Left lung (tissue), 10 donors: ENCODE measurements around the gene LRRC49. TPM values are rescaled to one million over a fixed set of nuclear protein-coding genes. Genes with fewer than 3 reads are reported as not detected.

Experiments used
- ATAC-seq: fragments of 200-7000 bp; cut with Tn5 transposase; one replicate; pipeline ENCODE4 v1.9.1; 2020; ENCODE audit warnings: moderate library complexity
- DNase-seq, 4 donors: peaks; one replicate each; pipeline ENCODE4 v3.0.0-alpha.2; 2013 to 2020
- H3K27ac ChIP-seq, 2 donors: fragments of 200-600 bp; sonication (generic) in 1 of 2; one replicate each; pipeline versions ENCODE4 v1.5.0 to v1.8.0; 2020 to 2021
- H3K27me3 ChIP-seq, 2 donors: fragments of 200-600 bp; sonication (generic) in 1 of 2; one replicate each; pipeline versions ENCODE4 v1.5.0 to v1.8.0; 2020 to 2021
- H3K36me3 ChIP-seq, 2 donors: fragments of 200-600 bp; sonication (generic) in 1 of 2; one replicate each; pipeline versions ENCODE4 v1.5.0 to v1.8.0; 2020 to 2021
- H3K4me1 ChIP-seq, 2 donors: fragments of 200-600 bp; one replicate each; pipeline ENCODE4 v1.8.0; 2021
- H3K4me3 ChIP-seq, 2 donors: fragments of 200-600 bp; sonication (generic) in 1 of 2; one replicate each; pipeline versions ENCODE4 v1.5.0 to v1.8.0; 2020 to 2021; ENCODE audit warnings: mild to moderate bottlenecking in 1 of 2
- H3K9me3 ChIP-seq, 2 donors: fragments of 200-600 bp; sonication (generic) in 1 of 2; one replicate each; pipeline versions ENCODE4 v1.5.0 to v1.8.0; 2020 to 2021
- intact Hi-C, 2 donors: fragments of 100-400 bp; cut with DNase I; formaldehyde crosslinking; loops; one replicate each; pipeline versions ENCODE4 v1.11.2 to v1.14.2; 2022
- polyA plus RNA-seq, 6 donors: library from polyadenylated mRNA; unstranded; fragments of 120-200 nt; gene quantifications; one replicate each; pipeline ENCODE4 v1.2.1, GENCODE V29; 2013; ENCODE audit not compliant: insufficient read length in 6 of 6
- total RNA-seq, 2 donors: library from RNA; stranded (reverse); fragmentation: NEBNext Ultra II Directional; extraction: Animal tissue kit (Norgen Biotek cat#: 25700); gene quantifications; one replicate each; pipeline ENCODE4 v1.2.1, GENCODE V29; 2021
- TF ChIP-seq, protein P1 (sequence below), 2 donors: fragments of 200-600 bp; sonication (generic) in 1 of 2; IDR thresholded peaks; one replicate each; pipeline versions ENCODE4 v1.5.0 to v1.8.0; 2021; ENCODE audit warnings: antibody characterized with exemption in 2 of 2
- donor health status: DM: no; HTN: yes; CAD: no.
- donor health status: DM: no; HTN: no; CAD: no.

The LRRC49 gene
- total and polyA plus RNA-seq, 8 donors: 4.2 to 24.1 (median 19.4) TPM

DNA sequence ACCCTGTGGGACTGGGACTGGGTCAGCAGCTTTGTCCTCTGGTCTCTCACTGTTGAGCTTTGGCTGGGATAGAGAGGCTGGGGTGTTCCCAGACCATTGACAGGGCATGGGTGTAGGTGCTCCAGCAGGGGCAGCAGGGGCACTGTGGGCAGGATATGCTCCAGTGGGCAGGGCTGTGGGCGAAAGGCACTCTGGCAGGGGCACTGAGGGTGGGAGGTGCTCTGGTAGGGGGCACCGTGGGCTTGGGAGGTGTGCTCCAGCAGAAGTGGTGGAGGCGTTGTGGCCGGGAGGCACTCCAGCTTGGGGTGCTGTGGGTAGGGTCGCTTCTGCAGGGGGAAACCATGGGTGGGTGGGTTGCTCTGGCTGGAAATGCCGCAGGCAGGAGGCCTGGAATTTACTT lies 62.1 kb downstream of the LRRC49 start:
- Histone ChIP-seq H3K4me3 (no peak overlapping the region), H3K27ac (no peak overlapping the region), H3K4me1 (no peaks in the 10 kb centered on the region), H3K36me3 (no peaks in the 10 kb centered on the region), H3K27me3 (no peaks in the 10 kb centered on the region), H3K9me3 (no peaks in the 10 kb centered on the region)
- peak in 1 of 4 donors; percentile 54 for DNase-seq
- TF ChIP-seq, protein P1, sequence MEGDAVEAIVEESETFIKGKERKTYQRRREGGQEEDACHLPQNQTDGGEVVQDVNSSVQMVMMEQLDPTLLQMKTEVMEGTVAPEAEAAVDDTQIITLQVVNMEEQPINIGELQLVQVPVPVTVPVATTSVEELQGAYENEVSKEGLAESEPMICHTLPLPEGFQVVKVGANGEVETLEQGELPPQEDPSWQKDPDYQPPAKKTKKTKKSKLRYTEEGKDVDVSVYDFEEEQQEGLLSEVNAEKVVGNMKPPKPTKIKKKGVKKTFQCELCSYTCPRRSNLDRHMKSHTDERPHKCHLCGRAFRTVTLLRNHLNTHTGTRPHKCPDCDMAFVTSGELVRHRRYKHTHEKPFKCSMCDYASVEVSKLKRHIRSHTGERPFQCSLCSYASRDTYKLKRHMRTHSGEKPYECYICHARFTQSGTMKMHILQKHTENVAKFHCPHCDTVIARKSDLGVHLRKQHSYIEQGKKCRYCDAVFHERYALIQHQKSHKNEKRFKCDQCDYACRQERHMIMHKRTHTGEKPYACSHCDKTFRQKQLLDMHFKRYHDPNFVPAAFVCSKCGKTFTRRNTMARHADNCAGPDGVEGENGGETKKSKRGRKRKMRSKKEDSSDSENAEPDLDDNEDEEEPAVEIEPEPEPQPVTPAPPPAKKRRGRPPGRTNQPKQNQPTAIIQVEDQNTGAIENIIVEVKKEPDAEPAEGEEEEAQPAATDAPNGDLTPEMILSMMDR (IDR thresholded peaks at IDR 0.05): no peak
- intact Hi-C loops: no loop called here
- ATAC-seq: no peak

DNA sequence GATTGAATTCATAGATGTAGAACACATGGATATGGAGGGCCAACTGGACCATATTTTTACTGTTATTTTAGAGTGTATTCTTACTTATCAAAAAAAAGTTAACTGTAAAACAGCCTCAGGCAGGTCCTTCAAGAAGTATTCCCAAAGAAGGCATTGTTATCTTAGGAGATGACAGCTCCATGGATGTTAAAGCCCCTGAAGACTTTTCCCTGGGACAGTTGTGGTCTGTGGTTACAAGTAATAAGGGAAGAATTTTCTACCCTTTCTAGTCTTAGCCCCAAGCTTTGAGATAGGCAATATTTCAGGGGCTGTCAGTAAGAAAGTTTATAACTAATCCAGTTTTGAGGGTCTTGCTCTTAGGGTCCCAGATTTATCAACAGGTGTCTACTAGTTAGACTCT lies 62.5 kb downstream of the LRRC49 start:
- H3K27me3 ChIP-seq: no peaks in the 10 kb centered on the region
- H3K9me3 ChIP-seq: no peaks in the 10 kb centered on the region
- TF ChIP-seq, protein P1 (IDR thresholded peaks at IDR 0.05): no peak
- H3K4me3 ChIP-seq: no peak overlapping the region
- intact Hi-C loops: no loop called here
- H3K27ac ChIP-seq: no peak overlapping the region
- no peak for ATAC-seq
- H3K36me3 ChIP-seq: no peaks in the 10 kb centered on the region
- DNase-seq: no peak
- no peaks in the 10 kb centered on the region for H3K4me1 ChIP-seq

DNA sequence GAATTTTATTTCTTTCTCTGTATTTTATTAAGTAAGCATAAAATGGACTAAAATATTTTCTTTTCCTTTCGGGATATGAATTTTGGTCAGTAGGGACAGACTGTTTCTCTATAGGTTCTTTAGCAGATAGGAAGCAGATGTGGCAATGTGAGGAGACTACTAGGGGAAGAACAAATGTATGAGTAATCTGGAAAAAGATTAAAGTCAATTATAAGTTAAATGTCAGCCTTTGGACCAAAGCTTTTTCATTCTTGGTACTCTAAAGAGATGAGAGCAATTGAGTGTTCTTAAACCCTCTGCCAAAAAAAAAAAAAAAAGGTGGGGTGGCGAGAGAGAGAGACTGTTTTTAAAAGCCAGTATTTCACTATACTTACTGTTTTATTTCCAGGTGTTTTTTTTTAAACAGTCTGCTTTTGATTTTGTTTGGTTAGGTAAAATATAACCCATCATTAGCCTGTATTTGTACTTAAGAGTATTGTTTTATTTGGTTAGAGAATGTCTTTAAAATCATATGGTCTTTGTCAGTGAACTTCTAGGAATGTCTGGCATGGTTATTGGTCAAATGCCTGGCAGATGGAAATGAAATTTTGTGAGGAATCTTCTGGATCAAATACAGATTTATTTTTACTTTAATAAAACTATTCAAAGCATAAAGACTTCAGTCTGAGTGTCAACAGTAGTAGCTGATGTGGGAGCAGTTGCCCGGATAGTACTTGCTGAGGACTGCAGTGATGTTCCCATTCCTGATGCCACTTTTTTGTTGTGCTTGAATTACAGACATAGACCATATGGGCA lies 63.8 kb downstream of the LRRC49 start:
- no peak overlapping the region for H3K4me3 ChIP-seq
- H3K4me1 ChIP-seq: no peaks in the 10 kb centered on the region
- H3K27ac ChIP-seq: no peak overlapping the region
- intact Hi-C loops: no loop called here
- no peaks in the 10 kb centered on the region for H3K36me3 ChIP-seq
- no peaks in the 10 kb centered on the region for H3K27me3 ChIP-seq
- TF ChIP-seq, protein P1 (IDR thresholded peaks at IDR 0.05): no peak
- no peak for ATAC-seq
- H3K9me3 ChIP-seq: no peaks in the 10 kb centered on the region
- no peak for DNase-seq

DNA sequence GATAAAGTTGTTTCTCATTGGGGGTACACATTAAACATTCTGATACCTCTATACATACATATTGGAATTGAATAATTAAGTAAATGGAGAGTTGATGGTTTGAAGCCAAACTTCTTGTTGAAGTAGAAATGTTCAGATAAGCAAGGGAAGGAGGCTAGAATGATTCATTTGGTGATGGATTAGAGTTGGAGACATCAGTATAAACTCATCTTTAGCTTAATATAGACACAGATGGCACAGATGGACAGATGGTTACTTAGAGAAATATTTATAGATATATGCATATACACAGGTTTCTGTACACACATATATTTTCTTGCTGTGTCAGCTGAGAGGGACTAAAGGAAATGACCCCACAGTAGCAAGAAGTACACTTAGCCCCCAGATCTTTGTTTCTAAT lies 69.5 kb downstream of the LRRC49 start:
- Histone ChIP-seq H3K27ac (no peak overlapping the region), H3K4me1 (no peaks in the 10 kb centered on the region), H3K27me3 (no peaks in the 10 kb centered on the region), H3K9me3 (no peaks in the 10 kb centered on the region), H3K36me3 (no peaks in the 10 kb centered on the region), H3K4me3 (no peak overlapping the region)
- intact Hi-C loops: no loop called here
- TF ChIP-seq, protein P1 (IDR thresholded peaks at IDR 0.05): no peak
- ATAC-seq: no peak
- DNase-seq: no peak

DNA sequence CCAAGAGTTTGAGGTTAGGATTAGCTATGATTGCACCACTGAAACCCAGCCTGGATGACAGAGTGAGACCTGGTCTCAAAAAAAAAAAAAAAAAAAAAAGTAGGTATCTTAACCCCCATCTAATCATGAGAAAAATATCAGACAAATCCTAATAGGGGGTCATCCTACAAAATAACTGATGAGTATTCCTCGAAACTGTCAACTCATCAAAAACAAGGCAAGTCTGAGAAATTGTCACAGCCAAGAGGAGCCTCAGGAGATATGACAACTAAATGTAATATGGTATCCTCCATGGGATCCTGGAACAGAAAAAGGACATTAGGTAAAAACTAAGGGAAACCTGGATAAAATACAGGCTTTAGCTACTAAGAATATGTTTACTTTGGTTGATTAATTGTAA lies 70.6 kb downstream of the LRRC49 start:
- no peak overlapping the region for H3K4me3 ChIP-seq
- H3K9me3 ChIP-seq: no peaks in the 10 kb centered on the region
- ATAC-seq (no peak), DNase-seq (no peak)
- intact Hi-C loops: no loop called here
- no peaks in the 10 kb centered on the region for H3K4me1 ChIP-seq
- H3K36me3 ChIP-seq: no peaks in the 10 kb centered on the region
- TF ChIP-seq, protein P1 (IDR thresholded peaks at IDR 0.05): no peak
- H3K27me3 ChIP-seq: no peaks in the 10 kb centered on the region
- H3K27ac ChIP-seq: no peak overlapping the region
